Right lobe of liver (tissue), 4 donors: ENCODE measurements around the gene MDN1.

Source experiments
- POLR2A ChIP-seq: fragments of 450-650 bp; IDR thresholded peaks from one replicate; pipeline ENCODE4 v1.6.1; 2017; ENCODE audit warnings: antibody characterized with exemption, mild to moderate bottlenecking
- TF ChIP-seq, protein P1 (sequence below), 4 donors: fragments of 200-600 bp in 3 of 4; fragments of 450-650 bp in 1 of 4; IDR thresholded peaks; one replicate each; pipeline versions ENCODE4 v1.5.1 to v1.8.0; 2016 to 2022; ENCODE audit warnings: antibody characterized with exemption in 4 of 4, mild to moderate bottlenecking in 2 of 4
- donor health status: DM: no; HTN: no; CAD: no.
- donor health status: DM: no; HTN: no; CAD: no.
- donor health status: DM: no; HTN: yes; CAD: no.

DNA sequence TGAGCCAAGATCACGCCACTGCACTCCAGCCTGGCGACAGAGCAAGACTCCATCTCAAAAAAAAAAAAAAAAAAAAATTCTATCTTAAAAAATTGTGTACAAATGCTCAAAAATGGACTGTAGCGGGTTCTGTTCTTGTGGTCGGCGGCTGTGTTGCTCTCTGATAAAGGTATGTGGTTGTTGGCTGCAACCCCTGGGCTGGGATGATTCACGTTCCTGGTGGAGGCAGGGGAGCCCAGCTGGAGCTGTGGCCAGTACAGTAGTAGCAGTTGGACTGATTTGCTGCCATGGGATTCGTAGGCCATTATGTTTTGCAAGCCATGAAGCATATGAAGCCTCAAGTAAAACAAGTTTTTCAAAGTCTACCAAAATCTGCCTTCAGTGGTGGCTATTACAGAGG, 22.3 kb downstream of the MDN1 start:
- TF ChIP-seq, protein P1, sequence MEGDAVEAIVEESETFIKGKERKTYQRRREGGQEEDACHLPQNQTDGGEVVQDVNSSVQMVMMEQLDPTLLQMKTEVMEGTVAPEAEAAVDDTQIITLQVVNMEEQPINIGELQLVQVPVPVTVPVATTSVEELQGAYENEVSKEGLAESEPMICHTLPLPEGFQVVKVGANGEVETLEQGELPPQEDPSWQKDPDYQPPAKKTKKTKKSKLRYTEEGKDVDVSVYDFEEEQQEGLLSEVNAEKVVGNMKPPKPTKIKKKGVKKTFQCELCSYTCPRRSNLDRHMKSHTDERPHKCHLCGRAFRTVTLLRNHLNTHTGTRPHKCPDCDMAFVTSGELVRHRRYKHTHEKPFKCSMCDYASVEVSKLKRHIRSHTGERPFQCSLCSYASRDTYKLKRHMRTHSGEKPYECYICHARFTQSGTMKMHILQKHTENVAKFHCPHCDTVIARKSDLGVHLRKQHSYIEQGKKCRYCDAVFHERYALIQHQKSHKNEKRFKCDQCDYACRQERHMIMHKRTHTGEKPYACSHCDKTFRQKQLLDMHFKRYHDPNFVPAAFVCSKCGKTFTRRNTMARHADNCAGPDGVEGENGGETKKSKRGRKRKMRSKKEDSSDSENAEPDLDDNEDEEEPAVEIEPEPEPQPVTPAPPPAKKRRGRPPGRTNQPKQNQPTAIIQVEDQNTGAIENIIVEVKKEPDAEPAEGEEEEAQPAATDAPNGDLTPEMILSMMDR (IDR thresholded peaks at IDR 0.05) = no peak
- TF ChIP-seq POLR2A = no peak
